ENCODE results near the gene PEMT.

PEMT gene

DNA sequence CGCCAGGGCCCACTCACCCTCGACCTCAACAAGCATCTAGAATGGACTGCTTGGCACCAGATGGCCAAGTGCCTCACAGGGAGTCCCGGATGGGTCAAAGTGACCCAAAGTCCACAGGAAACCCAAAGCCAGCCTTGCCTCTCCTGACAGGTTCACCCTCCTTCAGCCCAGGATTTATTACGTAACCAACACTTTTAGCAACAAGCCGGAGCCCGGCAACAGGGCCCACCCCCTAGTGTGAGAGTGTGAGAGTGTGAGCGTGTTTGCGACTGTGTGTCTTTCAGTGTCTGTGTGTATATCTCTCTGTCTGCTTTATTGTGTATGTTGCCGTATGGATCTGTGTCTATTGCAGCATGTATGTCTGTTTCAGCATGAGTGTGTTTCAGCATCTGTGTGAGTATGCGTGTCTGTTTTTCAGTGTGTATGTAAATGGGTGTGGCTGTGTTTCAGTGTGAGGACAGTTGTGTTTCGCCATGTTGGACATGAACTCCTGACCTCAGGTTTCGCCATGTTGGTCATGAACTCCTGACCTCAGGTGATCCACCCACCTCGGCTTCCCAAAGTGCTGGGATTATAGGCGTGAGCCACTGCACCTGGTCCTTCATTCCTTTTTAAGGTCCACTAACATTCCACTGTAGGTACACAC, 13.7 kb upstream of the PEMT start:
- no peak for DNase-seq (ENCODE audit: low read depth)

GRCh38 chr17:17603895-17604225, 12.4 kb upstream of the PEMT start:
- no peak for DNase-seq (ENCODE audit: low read depth)

DNA sequence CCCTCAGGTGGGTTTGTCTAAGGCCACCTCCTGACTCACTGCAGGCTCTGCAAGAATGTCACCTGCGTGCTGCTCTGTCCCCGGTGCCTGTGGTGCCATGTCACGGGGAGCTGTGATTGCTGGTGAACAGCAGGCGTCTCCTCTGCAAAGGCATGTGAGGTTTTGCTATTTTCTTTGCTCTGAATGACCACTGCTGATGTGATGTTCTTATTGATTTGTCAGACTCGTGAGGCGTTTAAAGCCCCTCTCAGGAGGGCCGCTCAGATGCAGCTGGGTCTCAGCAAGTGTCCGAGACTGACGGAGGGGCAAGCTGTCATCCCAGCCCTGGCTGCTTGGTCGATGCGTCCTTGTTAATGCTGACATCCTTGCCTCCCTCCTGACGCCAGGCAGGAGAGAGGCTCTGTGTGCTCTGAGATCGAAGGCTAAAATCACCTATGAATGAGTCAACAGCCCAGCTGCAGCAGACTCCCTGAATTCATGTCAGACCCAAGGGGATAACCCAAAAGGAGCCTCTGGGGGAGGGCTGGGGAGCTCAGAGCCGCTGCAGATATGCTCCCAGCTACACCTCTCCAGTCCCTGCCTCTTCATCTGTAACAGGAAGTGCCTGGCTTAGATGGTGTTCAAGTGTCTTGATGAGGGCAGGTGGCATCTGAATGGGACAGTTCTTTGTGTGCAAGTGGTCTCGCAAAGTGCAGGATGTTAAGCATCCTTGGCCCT, 11.8 kb upstream of the PEMT start:
- no peak for DNase-seq (ENCODE audit: low read depth)

DNA sequence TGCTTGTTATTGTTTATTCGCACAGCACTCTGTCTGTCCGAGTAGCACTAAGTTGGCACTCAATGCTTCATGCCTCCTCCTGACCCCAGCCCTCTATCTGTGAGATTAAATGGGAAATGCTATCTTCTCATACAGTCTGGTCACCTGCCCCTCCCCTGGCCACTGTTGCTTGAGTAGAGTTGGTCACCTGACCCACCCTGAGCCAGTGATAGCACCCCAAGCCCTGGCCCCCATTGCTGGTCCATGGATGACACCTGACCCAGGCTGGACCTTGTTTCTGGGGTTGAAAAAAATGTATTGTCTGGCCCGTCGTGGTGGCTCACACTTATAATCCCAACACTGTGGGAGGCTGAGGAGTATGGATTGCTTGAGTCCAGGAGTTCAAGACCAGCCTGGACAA, 8.5 kb upstream of the PEMT start:
- DNase-seq (ENCODE audit: low read depth): no peak

- DNase-seq (ENCODE audit: low read depth): no peak
Measured at GRCh38 chr17:17598003-17598402, 6.5 kb upstream of the PEMT start.

GRCh38 chr17:17595755-17596154, 4.2 kb upstream of the PEMT start:
- DNase-seq (ENCODE audit: low read depth): no peak

- no peak for DNase-seq (ENCODE audit: low read depth)
Measured at GRCh38 chr17:17593222-17593620, 1.7 kb upstream of the PEMT start.

- DNase-seq (ENCODE audit: low read depth): no peak
Measured at GRCh38 chr17:17590883-17591354, 589 bp downstream of the PEMT start.

GRCh38 chr17:17590141-17590751, 1.3 kb downstream of the PEMT start:
- DNase-seq (ENCODE audit: low read depth): no peak

- no peak for DNase-seq (ENCODE audit: low read depth)
Measured at GRCh38 chr17:17587614-17588337, 3.7 kb downstream of the PEMT start.

DNA sequence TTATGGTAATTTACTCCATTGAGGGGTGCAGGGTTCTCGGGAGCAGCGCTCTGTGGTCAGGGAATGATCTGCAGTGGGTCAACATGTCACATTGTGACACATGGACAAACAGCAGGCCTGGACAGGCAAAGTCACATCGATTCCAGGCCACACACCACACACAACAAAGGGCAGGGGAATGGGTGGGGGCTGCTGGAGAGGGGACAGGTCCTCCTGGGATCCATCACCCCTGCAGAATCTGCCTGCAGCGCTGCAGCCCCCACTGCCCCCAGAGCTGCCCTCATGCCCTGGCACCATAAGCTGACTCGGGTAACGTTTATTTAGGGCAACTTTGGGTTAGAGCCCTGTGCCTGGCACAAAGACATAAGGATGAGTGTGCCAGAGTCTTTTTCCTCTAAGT, 9.1 kb downstream of the PEMT start:
- DNase-seq (ENCODE audit: low read depth): no peak

DNA sequence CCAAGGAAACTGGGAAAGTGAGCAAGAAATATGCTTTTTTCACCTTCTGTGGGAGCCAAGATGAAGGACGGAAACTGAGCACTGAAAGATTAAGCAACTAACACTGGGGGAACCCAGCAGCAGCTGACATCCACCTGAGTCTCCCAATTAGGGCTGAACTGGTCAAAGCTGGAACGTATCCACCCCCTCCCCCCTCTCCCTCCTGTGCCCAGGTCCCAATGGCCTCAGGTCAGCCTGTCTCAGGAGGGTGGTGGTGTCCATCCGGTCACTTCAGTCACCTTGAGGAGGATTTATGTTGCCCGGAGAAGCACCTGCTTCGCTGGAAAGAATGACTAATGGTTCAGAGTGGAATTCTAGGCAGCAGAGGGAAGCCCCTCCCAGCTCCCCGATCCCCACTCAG, 10.0 kb downstream of the PEMT start:
- no peak for DNase-seq (ENCODE audit: low read depth)

DNA sequence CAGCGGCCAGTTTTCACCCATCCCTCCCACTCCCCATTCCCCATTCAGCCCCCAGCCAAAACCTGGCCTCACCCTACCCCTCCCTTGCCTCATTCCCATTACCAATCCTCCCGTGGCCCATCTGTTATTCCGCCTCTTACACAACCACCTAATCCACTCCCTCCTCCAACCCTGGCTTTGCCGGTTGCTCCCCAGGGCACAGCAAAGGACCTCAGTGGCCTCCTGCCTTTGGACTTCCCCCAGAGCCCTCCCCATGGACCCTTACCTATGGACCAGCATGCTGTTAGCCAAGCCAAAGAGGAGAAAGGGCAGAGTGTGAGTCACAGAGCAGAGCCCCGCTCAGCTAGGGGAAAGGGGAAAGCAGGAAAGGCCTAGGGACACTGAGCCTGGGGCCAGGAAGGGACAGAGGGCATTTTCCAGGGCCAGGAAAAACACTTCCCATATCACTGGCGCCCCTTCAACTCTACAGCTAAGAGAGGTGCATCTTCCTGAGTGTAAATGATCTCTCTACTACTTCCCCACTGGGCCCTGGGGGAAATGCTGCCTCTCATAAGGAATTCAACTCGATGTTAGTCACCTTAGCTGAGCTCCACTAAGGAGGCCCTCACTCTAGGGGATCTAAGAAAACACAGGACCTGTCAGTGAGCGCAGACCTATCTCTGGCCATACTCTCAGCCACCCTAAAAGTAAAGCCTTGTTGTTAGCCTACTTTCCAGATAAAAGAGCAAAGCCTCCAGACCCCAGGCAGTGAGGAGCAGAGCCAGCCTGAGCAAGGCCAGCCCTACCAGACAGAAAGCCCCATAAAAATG, 10.6 kb downstream of the PEMT start:
- DNase-seq (ENCODE audit: low read depth): no peak

- no peak for DNase-seq (ENCODE audit: low read depth)
Measured at GRCh38 chr17:17579691-17580090, 11.8 kb downstream of the PEMT start.

DNA sequence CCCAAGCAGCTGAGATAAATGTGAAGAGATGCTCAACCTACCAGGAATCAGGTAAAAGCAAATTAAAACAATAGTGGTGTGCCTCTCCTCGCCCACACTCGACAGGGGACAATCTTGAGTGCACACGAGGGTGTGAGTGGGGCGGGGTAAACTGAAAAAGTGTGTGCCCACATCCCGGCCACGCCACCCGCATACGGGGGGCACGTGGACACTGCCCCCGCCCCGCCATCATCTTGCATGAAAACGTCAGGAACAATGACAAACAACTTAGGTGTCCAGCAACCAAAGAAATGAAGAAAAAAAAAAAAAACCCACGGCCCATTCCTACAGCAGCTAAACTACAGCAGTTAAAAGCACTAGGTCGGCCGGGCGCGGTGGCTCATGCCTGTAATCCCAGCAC, 14.1 kb downstream of the PEMT start:
- DNase-seq (ENCODE audit: low read depth): no peak

GRCh38 chr17:17576772-17577234, 14.7 kb downstream of the PEMT start:
- no peak for DNase-seq (ENCODE audit: low read depth)

DNA sequence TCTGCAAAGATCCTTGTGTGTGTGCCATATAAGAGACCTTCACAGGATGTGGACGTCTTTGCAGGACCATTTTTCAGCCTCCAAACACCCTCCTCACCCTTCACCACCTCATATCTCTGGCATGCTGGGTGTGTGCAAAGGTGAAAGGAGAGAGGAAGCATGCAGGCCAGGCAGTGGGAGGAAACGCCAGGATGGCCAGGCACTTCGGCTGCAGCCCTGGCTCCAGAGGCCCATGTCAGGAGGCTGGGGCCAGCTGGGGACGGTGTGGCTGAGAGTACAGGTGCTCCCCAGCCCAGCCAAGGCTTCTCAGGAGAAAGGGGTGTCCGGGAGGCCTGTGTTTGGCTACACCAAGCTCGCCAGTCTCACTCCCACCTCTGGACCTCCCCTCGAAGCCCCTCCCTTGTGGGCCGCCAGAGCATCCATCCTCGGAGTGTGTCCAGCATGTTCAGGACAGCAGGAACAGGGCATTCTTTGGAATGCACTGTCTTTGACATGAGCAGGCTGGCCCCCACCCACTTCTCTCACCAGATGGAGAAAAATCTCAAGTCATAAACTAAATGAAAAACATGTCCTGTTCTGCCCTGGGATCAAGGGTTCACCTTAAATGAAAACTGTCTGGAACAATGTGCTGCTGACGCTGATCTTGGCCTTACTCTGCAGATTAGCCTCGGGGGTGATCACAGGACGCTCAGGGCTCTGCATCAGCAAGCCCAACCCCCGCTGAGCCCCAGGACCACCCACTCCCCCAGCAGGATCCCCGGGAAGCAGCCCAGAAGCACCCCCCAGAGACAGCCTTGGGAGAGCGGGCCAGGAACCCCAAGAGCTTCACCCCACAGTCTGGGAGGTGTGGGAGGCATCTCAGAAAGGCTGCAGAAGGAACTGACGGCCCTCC, 15.9 kb downstream of the PEMT start:
- no peak for DNase-seq (ENCODE audit: low read depth)

DNA sequence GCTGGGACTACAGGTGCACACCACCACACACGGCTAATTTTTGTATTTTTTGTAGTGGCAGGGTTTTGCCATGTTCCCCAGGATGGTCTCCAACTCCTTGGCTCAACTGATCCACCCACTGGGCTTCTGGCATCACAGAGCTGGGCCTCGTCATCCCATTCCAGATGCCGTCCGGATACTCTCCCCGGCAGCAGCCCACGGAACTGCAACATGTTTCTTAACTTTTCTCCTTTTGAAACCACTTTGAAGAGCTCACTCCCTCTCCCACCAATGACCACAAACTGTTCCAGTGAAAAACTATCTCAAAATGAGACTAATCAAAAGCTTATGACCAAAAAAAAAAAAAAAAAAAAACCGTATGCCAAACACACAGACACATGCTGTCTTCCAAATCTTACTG, 17.6 kb downstream of the PEMT start:
- no peak for DNase-seq (ENCODE audit: low read depth)

GRCh38 chr17:17572010-17572785, 19.3 kb downstream of the PEMT start:
- no peak for DNase-seq (ENCODE audit: low read depth)

Measured in activated gamma-delta T cell treated with anti-CD3 and anti-CD28 coated beads, Interleukin-2, amount 50 U/mL, for 16 hours (primary cell).